ENCODE data around the gene FILIP1L.

FILIP1L gene

DNA sequence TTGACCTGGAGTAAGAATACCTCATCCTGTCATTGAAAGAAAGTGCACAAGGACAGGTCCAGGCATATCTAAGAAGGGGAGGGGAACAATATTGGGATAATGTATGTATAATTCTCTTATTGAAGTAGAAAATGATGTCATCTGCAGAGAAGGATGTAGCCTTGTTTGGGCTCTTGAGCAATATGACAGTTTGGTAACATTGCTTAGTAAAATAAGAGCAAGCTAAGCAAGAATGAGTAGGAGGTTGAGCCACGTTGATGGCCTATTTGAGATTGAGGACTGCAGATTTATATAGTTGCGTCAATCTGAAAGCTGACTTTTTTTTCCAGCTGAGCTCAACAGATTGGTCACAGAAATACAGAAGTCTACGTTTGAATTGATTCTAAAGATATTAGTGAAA lies 145.2 kb downstream of the FILIP1L start:
- no peak for DNase-seq

DNA sequence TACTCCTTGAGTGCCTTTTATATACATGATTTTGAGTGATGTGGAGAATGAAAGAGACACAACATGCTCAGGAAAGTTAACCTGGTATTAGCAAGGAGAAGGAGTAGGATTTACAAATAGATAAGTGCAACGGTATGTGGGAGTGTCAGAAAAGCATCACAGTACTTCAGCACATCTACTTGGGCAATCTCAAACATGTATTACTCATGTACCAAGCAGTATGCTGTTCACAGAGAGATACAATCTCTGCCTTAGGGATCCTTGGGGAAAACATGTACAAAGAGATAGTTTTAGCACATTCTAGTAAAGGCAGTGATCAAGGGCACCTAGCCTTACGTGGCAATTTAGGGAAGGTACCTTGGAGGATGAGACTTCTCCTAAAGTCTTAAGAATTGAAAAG lies 146.5 kb downstream of the FILIP1L start:
- DNase-seq, result no peak

DNA sequence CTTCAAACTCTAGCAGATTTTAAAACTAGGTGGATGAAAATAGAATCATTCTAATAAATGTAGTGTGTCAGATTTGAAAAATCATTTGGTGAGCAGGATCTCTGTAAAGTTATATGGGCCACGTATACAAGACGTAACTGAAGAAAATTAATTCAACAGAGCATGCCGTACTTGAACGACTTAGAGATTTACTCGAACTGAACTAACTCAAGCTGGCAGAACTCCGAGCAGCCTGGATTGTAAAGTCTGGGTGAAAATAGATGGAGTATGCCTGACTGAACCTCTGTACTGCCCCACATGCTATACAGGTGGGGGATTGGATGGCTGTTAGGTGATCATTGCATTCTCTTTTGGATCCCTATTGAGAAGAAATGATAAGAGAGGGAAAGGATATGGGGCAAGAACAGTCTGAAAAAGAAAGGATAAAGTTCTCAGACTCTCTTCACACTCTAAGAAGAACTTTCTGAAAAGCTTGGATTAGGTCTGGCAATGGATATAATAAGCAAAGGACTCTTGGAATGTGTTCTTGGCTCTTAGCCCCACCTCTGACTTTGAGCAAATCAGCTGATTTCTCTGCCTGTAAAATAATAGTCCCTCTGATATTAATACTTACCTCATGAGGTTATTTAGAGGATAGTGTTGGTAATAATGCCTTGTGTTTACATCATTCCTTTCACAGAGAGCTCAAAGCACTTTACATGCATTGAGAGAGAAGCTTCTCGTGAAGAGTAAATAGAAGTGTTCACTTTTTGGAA lies 147.5 kb downstream of the FILIP1L start:
- no peak for DNase-seq

GRCh38 chr3:99965681-99966408 lies 148.5 kb downstream of the FILIP1L start:
- DNase-seq, result no peak

DNA sequence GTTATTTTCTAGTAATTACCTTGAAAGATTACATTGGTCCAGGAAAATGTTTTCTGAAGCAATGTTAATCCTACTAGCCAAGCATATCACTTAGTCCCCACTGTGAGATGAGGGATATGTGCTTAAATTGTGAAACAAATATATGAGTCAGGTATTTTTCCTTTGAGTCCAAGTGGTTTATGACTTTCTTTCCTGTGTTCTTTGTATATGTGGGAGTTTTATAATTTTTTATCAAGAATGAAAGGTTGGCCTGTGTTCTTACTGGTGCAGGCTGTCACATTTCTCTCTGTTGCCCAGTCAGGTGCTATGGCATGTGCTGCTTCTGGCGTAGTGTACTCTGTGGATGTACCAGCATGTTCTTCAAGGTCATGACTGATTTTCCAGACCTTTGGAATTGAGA lies 149.2 kb downstream of the FILIP1L start:
- DNase-seq, result no peak

DNA sequence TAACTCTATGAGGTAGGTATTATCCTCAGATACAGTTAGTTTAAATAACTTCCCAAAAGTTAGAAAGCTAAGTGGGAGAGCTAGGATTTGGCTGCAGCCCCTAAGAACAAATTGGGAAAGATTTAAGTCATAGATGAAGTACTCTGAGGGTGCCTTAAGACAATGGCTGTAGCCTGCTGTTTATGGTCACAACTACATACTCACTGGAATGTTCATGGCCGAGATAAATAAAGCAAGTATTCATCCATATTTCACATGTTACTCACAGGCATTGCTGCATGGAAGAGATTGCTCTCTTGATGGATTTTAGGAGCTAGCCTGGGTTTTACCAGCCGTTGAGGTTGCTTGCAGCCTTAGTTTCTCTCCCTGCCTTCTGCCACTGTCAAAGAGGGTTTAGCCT lies 151.6 kb downstream of the FILIP1L start:
- DNase-seq, result no peak

DNA sequence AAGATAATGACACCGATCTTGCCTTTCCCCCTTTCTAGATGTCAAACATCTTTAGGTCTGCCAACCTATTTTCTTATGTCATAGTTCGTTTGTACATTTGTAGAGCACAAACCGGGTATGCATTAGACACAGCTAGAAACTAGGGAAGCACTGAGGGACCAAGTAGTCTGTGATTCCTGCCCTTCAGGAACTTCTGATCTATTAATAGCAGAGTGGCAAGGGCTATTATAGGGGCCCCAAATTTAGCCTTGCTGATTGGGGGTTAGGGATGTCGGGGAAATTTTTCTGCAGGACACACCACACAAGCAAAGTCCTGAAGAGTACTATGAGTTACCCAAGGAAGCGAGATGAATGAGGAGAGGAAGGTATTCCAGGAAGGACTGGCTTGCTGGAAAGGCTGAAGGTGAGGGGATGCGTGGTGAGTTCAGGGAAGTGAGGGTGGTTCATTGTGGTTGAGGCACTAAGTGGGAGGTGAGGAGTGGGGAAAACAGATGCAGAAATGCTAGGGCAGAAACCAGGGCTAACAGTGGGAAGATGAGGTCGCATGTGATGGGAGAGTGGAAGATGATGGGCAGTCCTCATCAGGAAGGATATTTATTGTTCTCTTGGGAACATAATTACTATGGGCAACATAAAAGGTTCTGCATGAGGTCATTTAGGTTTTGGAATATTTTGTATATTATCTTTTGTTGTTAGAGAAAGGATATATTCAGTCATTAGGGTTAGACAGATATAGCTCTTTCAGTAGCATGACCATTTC lies 152.4 kb downstream of the FILIP1L start:
- no peak for DNase-seq

GRCh38 chr3:99960941-99961340 lies 153.4 kb downstream of the FILIP1L start:
- no peak for DNase-seq

DNA sequence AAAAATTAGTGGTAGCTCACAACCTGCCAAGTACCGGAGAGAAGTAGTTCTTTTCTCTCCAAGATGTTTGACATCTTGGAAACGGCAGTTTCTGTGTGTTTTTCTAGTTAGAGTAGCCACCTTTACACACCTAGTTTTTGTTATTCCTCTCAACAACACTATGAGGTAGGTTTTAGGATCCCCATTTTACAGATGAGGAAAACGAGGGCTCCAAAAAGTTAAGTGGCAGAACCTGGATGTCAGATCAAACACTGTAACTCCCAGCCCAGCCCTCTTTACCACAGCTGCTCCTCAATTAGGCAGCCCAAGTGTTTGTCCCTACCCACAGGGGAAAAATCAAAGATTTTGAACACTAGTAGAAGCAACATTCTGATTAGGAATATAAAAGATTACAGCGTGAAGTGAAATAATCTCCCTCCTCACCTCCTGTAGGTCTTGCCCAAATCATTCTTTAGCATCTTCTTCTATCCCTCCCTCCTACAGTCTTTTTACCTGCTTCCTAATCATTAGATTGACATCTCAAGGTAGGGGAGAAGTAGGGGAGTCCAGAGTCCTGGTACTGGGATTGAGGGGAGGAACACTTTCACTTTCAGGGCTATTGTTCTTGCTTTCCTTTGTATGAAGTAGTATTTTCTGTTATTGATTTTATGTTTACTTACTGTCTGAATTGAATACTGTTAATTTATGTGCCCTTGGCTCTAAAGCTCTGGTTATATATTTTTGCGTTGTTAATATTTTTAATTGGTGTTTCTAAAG lies 154.0 kb downstream of the FILIP1L start:
- no peak for DNase-seq

- no peak for DNase-seq
Measured at GRCh38 chr3:99958222-99958912, 155.9 kb downstream of the FILIP1L start.

GRCh38 chr3:99957151-99957796 lies 157.0 kb downstream of the FILIP1L start:
- DNase-seq, result no peak

DNA sequence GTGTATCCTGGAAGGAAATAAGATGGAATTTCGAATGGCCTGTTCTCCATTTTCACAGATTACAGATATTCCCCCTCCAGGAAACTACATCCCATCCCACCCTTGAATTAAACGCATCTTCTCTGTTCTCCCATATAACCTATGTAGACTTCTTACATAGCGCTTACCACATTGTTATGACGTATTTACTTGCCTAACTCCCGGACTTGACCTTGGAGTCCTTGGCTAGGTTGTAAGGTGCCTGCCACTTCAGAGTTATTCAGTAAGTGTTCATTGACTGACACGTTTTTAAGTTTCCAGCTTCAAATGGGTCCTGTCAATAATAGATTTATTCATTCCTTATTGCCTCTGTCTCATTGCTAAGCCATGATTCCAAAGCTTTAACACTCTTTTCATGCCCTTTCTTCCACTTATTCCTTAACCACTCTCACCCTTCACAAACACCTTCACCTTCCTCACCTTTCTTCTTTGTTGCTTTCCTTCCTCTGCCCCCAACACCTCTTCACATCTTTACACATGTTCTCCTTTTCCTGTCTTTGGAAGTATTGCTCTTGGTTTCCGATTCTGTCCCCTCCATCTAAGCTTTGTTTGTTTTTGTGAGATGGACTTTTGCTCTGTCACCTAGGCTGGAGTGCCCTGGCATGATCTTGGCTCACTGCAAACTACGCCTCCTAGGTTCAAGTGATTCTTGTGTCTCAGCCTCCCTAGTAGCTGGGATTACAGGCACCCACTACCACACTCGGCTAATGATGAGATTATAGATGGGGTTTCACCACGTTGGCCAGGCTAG lies 158.3 kb downstream of the FILIP1L start:
- no peak for DNase-seq

- no peak for DNase-seq
Measured at GRCh38 chr3:99954914-99955644, 159.2 kb downstream of the FILIP1L start.

GRCh38 chr3:99953596-99953995 lies 160.7 kb downstream of the FILIP1L start:
- DNase-seq, result no peak

DNA sequence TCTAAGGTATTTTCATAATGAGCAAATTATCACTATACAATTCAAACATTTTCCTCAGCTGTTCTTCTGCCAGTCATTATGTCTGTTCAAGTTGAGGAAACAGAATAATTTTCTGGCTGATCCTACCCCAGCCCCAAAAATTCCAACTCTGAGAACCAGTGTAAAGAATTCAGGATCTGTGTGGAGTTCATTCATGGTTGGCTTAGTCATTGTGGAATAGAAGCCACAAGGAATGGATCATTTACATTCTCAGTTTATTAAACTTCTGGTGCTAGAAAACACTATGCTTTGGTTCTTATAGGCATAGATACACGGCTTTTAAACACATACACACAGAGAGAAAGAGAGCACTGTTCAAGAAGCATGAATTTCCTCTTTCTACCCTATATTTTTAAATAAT lies 162.0 kb downstream of the FILIP1L start:
- no peak for DNase-seq

DNA sequence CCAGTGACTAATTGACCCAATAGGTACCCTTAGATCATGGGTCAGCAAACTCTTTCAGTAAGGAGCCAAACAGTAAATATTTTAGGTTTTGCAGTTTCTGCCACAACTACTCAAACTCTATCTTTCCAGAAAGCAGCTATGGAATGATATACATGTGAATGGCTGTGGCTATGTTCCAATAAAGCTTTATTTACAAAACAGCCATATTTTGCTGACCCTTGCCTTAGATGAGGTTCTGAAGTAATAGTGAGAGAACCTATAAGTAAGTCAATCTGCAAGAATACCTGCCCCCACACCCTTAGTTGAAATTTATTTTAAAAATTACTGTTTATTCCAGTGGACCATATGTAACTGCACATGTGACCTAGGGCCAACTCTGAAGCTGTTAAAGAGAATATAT lies 162.6 kb downstream of the FILIP1L start:
- no peak for DNase-seq

DNA sequence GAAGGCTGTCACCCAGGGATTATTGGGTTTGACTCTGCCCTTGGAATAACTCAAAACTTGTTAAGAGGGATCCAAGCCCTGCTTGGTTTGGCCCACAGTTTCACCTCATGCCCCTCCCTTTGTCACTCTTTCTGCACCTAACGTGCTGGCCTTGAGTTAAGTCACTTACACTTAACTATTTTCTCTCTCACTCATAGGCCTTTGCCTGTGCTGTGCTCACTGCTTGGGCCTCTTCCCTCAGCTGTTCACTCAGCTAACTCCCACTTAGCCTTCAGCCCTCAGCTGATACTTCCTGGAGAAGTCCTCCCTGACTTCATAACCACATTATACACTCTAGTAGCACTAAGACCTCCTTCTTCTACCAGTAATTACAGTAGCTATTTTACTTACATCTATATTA lies 163.4 kb downstream of the FILIP1L start:
- no peak for DNase-seq

GRCh38 chr3:99949956-99950670 lies 164.2 kb downstream of the FILIP1L start:
- DNase-seq, result no peak

DNA sequence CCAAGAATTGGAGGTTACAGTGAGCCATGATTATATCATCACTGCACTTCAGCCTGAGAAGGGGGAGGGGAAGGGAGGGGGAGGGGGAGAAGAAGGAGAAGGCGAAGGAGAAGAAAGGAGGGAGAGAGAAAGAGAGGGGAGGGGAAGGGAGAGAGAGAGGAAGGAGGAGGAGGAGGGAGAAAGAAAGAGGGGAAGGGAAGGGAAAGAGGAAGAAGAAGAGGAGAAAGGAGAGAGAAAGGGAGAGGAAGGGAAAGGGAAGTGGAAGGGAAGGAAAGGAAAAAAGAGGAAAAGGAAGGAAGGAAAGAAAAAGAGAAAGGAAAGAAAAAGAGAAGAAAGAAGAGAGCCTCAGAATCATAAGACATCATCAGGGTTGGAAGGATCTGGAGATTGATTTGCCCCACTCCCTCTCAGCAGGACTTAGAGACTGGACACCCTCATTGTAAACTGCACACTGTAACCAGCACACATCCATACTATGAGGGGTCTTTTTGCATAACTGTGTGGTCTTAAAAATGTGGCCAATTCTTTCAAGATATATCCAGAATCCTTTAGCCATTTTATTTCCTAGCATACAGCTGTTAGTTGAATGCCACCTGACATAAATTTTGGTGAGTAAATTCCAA lies 165.7 kb downstream of the FILIP1L start:
- no peak for DNase-seq
